Measurements from ENCODE around the gene RPL37.
"Not testable (repeated sequence)": the region's sequence is repeated elsewhere in the genome, so short reads cannot be mapped to it uniquely, and the experiment has no call there.

GRCh38 chr5:40794340-40794739 lies 40.7 kb downstream of the RPL37 start:
- not testable (repeated sequence) for TF ChIP-seq CTCF, POLR2A (IDR thresholded peaks at IDR 0.05)
